K562 treated with DMSO at 1 percent for 4 hours (cell line): ENCODE data around the gene ARL2. TPM values are rescaled to one million over a fixed set of nuclear protein-coding genes. Genes with fewer than 3 reads are reported as not detected.

Experiments used
- total RNA-seq: library from RNA; unstranded; fragments of 300-600 nt; gene quantifications from 2 replicates; pipeline ENCODE4 v1.2.3, GENCODE V29; 2022; ENCODE audit not compliant: insufficient read depth

Gene ARL2
- 166 and 168 TPM in 2 replicates for total RNA-seq

DNA sequence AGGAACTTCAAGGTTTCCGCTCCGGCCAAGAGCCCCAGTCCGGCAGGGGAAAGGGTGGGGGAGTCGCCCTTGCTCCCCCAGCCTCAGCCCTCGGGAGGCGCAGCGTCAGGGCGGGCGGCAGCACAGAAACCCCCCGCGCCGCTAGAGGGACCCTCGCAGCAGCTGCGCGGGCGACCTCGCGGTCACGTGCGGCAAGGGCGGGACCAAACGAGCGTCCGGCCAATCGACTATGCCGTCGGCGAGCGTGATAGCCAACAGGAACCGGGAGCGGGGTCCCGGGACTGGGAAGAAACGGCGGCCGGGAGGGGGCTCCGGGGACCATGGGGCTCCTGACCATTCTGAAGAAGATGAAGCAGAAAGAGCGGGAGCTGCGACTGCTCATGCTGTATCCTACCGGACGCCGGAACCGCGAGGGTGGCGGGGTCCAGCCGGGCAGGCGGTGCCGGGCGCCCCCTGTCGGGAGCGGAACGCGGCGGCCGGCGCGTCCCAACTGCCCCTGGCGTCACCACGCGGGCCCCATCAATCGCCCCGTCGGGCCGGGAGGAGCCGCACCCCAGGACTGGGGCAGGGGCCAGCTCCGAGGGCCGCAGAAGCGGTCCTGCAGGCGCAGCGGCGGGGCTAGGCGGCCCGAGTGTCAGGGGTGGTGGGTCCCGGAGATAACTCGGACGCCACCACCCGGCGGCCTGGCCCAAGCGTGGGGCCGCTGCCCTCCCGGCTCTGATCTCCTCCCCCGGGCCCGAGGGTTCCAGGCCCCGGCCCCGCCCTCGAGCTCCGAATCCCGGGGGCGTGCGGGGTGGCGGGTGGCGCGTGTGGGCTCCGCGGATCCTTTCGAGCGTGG, at the start of gene ARL2:
TSS of gene ARL2 (plus strand) at position 273 of the 838 bp plus-strand sequence. CDS start at position 321, 48 bp downstream.

DNA sequence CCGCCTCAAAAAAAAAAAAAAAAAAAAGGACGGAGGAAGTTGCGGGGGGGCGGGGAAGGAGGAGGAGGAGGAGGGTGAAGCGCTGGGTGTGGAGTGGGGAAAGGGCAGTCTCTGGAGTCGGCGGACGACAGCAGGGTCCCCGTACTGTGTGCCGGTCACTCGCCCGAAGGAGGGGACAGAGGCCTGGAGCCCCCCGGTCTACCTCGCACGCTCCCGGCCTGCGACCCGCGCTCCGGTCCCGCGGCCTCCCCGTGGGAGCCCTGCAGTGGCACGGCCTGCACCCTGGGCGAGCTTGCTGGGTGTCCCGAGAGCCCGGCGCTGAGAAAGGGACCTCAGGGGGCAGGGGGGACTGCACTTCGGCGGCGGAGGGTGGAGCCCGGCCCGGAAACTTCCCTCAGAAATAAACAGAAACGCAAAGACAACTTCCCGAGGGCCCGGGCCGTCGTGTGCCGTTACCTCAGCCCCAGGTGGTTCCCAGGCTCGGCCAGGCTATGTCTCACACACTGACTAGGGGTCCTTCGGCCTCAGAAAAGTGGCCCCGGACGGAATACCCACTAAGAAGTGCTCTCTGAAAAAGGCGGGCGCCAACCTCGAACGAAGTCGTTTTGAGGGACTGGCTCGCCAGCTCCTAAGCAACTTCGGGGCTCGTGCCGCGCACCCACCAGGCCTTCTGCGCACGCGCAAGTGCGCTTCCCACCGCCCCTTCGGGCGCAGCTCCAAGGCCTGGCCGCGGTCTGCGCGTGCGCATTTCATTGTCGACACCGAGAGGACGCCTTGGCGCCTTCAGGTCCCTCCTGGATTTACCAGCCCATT, 42.3 kb upstream of the ARL2 start, which contains the start of gene MAJIN:
TSS of gene MAJIN (minus strand) at position 688 of the 813 bp plus-strand sequence. CDS start 12,703 bp downstream, outside the sequence.

DNA sequence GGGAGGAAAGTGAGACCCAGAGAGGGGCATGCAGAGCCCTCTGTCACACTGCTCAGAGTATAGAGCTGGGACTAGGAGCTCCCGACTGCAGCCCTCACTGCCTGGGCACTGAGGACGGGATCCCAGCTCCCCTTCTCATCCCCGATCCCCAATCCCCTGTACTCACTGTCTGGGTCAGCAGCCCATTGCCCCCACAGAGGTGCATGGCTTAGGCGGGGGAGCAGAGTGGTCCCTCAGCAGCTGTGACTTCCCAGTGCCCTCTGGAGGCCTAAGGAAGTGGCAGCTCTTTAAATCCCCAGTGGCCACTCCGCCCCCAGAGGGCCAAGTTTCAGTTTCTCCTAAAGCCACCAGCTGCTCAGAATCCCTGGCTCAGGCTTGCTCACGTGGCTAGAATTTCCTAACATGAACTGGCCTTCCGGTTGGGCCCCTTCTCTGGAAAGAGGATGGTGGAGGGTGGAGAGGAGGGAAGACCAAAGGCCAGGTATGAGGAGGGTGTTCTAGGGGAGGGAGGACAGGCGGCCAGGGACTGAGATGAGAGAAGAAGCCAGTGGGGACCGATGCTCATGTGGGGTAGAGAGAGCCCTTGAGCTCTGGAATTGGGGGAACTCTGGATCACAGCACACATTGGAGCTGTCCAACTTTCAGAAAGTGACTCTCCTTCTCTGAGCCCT, 17.1 kb upstream of the ARL2 start, which contains the start of gene BATF2:
TSS of gene BATF2 (minus strand) at position 262 of the 671 bp plus-strand sequence. CDS start at position 205, 57 bp downstream.

DNA sequence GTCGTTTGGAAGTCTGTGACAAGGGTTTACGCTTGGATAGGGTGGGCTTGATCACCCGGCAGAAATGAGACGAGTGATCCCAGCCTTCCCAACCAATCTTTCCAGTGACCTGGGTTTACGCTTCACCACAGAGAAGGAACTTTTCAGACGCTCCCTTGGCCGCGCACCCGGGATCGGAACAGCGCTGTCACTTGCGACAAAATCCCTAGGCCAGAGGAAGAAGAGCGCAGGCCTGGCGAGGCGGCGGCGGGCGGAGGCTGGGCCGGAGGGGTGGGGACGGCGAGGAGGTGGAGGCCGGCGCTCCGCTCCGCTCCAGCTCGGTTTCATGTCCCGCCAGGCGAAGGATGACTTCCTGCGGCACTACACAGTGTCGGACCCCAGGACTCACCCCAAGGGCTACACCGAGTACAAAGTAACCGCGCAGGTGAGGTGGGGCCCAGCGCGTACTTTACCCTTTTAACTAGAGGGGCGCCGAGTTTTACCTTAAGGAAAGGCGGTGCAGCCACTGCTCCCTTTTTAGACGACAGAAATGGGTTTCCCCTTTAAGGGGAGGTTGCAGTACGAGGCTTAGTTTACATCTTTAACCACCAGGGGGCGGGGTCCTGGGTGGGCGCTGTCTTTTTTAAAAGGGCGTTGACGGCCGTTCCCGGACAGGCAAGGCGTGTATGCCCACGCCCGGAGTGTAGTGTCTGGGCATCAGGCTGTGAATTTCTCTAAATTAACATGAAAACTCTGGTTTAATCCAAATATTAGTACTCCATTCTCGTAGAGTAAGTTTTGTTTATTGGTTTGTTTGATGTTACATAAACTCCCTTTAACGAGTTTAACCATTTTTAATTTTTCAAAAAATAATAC, 13.5 kb downstream of the ARL2 start, which contains the start of gene SNX15:
TSS of gene SNX15 (plus strand) at position 227 of the 855 bp plus-strand sequence. CDS start at position 326, 99 bp downstream.

DNA sequence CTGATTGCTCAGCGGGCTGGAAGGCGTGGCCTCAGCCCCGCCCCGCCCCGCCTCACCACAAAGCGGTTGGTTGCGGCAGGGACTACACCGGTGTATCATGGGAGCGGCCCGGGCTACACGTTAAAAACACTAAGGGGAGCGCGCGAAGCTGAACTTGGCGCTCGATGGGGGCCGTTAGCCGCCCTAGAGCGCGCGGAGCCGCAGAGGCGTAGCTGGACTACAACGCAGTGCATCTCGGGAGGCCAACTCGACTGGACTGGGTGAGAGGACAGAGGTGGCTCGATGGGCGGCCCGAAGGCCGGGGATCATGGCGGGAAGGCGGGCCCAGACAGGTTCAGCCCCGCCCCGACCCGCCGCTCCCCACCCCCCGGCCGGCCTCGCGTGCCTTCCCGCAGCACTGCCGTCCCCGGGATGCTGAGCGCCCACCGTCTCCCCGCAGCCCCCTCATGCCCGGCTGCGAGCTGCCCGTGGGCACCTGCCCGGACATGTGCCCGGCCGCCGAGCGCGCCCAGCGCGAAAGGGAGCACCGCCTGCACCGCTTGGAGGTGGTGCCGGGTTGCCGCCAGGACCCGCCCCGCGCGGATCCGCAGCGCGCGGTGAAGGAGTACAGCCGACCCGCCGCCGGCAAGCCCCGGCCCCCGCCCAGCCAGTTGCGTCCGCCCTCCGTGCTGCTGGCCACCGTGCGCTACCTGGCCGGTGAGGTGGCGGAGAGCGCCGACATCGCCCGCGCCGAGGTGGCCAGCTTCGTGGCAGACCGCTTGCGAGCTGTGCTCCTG, 27.1 kb downstream of the ARL2 start, which contains the start of gene SAC3D1:
TSS of gene SAC3D1 (plus strand) at position 364 of the 776 bp plus-strand sequence. CDS start at position 447, 83 bp downstream.

DNA sequence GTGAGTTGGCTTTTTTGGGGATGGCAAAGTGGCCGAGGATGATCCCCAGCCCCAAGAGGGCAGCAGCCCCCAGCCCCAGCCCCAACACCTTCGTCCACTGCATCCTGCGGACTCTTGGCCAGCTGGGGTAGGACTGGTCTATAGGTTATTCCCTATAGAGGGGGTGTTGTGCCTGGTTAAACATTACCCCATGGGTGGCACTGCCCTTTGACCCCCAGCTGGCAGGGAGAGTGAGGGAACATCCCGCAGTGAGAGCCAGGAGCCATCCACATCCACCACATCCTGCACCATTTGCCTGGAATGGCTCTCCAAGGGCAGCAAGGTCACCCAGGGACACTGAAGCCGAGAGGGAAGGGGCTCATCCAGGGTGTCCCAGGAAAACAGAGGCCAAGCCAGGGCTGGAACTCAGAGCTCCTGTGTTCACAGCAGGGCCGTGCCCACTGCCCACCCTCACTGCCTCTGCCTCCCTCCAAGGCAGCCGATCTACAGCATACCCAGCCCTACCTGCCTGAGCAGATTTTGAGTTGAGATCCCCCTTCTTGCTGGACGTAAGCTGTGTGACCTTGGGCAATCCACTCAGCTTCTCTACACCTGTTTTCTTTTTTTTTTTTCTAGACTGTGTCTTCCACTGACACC, 44.6 kb downstream of the ARL2 start, which contains the start of gene NAALADL1:
TSS of gene NAALADL1 (minus strand) at position 135 of the 636 bp plus-strand sequence. CDS start at position 103, 32 bp downstream.

Other genes with a start within 250 kb of the ARL2 start
- 148 and 194 TPM in 2 replicates for gene SF1, start 235.6 kb upstream of the ARL2 start, total RNA-seq
- 11.2 and 18.1 TPM in 2 replicates for gene MAP4K2, start 210.9 kb upstream of the ARL2 start, total RNA-seq
- gene MEN1, start 203.6 kb upstream of the ARL2 start, total RNA-seq = 40.1 and 42.7 TPM in 2 replicates
- 5.1 and 15.3 TPM in 2 replicates for gene CDC42BPG, start 169.5 kb upstream of the ARL2 start, total RNA-seq
- 46.2 and 57.9 TPM in 2 replicates for gene EHD1, start 135.5 kb upstream of the ARL2 start, total RNA-seq
- 28.1 and 38.9 TPM in 2 replicates for gene ATG2A, start 97.0 kb upstream of the ARL2 start, total RNA-seq
- 8.5 and 13.9 TPM in 2 replicates for gene PPP2R5B, start 89.5 kb upstream of the ARL2 start, total RNA-seq
- not detected in 2 replicates for gene GPHA2, start 78.3 kb upstream of the ARL2 start, total RNA-seq
- not detected in 2 replicates for gene MAJIN, start 42.1 kb upstream of the ARL2 start, total RNA-seq
- gene BATF2, start 17.2 kb upstream of the ARL2 start, total RNA-seq = 4.3 and 5.6 TPM in 2 replicates
- 33.8 and 37.5 TPM in 2 replicates for gene SNX15, start 13.3 kb downstream of the ARL2 start, total RNA-seq
- gene SAC3D1, start 27.1 kb downstream of the ARL2 start, total RNA-seq = 50.3 and 51.3 TPM in 2 replicates
- gene NAALADL1, start 44.4 kb downstream of the ARL2 start, total RNA-seq = 1.1 TPM in 1 of 2 replicates, not detected in the other
- 68.8 and 84.7 TPM in 2 replicates for gene CDCA5, start 69.9 kb downstream of the ARL2 start, total RNA-seq
- 61.2 and 79.7 TPM in 2 replicates for gene ZFPL1, start 70.1 kb downstream of the ARL2 start, total RNA-seq
- 153 and 168 TPM in 2 replicates for gene VPS51, start 82.1 kb downstream of the ARL2 start, total RNA-seq
- 16.1 and 16.4 TPM in 2 replicates for gene TM7SF2, start 97.7 kb downstream of the ARL2 start, total RNA-seq
- 16.2 and 21.9 TPM in 2 replicates for gene ZNHIT2, start 103.5 kb downstream of the ARL2 start, total RNA-seq
- gene FAU, start 108.0 kb downstream of the ARL2 start, total RNA-seq = 1,054 and 1,266 TPM in 2 replicates
- 69.2 and 74.8 TPM in 2 replicates for gene MRPL49, start 108.2 kb downstream of the ARL2 start, total RNA-seq
- gene SYVN1, start 120.4 kb downstream of the ARL2 start, total RNA-seq = 43.5 and 53.4 TPM in 2 replicates
- 13.6 and 14.1 TPM in 2 replicates for gene SPDYC, start 156.1 kb downstream of the ARL2 start, total RNA-seq
- gene CAPN1, start 167.8 kb downstream of the ARL2 start, total RNA-seq = 149 and 191 TPM in 2 replicates
- gene POLA2, start 247.8 kb downstream of the ARL2 start, total RNA-seq = 14.6 and 18.3 TPM in 2 replicates